ENCODE results near the gene AHNAK. TPM values are rescaled to one million over a fixed set of nuclear protein-coding genes. Genes with fewer than 3 reads are reported as not detected.
"Not testable (repeated sequence)": the region's sequence is repeated elsewhere in the genome, so short reads cannot be mapped to it uniquely, and the experiment has no call there.

Gene AHNAK
- total RNA-seq, 4 donors from 2014 or later: 1,278 to 2,374 (median 1,866) TPM

DNA sequence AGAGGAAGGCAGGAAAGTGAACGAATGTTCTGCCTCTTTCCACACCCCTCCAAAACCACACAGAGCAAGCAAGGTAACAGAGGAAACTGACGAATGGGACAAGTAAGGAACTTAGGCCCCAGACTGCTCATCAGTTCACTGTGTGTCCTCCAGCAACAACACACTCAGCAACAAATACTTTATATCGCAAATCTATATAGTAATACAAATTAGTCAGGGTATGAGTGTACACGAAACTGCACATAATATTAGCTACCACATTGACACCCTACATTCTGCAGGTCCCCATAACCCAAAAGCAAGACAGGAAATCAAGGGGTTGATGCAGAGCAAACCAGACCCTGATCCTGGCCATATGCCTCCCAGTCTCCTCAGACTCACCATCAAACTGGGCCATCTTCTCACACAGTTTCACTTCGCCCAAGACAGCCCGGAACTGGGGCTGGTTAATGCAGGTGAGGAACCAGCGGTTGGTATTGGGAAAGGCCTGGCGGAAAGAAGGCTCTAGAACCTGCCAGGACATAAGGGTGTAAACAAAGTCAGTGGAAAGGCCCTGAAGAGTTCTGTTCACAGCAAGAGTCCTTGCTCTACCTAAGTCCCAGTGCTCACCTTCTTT is 20.5 kb upstream of the AHNAK start:
- DNase-seq (ENCODE audit: extremely low spot score): no peak
- TF ChIP-seq POLR2A (IDR thresholded peaks at IDR 0.05; ENCODE audit: low read depth): no peak
- TF ChIP-seq EP300 (IDR thresholded peaks at IDR 0.05): no peak
- TF ChIP-seq POLR2AphosphoS5 (IDR thresholded peaks at IDR 0.05): no peak
- TF ChIP-seq, protein P1, sequence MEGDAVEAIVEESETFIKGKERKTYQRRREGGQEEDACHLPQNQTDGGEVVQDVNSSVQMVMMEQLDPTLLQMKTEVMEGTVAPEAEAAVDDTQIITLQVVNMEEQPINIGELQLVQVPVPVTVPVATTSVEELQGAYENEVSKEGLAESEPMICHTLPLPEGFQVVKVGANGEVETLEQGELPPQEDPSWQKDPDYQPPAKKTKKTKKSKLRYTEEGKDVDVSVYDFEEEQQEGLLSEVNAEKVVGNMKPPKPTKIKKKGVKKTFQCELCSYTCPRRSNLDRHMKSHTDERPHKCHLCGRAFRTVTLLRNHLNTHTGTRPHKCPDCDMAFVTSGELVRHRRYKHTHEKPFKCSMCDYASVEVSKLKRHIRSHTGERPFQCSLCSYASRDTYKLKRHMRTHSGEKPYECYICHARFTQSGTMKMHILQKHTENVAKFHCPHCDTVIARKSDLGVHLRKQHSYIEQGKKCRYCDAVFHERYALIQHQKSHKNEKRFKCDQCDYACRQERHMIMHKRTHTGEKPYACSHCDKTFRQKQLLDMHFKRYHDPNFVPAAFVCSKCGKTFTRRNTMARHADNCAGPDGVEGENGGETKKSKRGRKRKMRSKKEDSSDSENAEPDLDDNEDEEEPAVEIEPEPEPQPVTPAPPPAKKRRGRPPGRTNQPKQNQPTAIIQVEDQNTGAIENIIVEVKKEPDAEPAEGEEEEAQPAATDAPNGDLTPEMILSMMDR (IDR thresholded peaks at IDR 0.05): no peak
- no peaks in the 10 kb centered on the region for H3K9me3 ChIP-seq
- peaks cover 10 to 41% (median 32%) of the 10 kb centered on the region in 4 donors for H3K4me1 ChIP-seq
- peak overlapping the region in 2 of 4 donors; percentile 9 to 30 for H3K27ac ChIP-seq (replicated peaks in 1 of 4)
- 86% methylated on average over 8 of the region's 8 CpGs for WGBS
- peaks cover 64 to 100% (median 95%) of the 10 kb centered on the region in 4 donors for H3K36me3 ChIP-seq
- no peaks in the 10 kb centered on the region for H3K27me3 ChIP-seq
- no peak overlapping the region for H3K4me3 ChIP-seq
- intact Hi-C loops (cut with DNase I): no loop called here

DNA sequence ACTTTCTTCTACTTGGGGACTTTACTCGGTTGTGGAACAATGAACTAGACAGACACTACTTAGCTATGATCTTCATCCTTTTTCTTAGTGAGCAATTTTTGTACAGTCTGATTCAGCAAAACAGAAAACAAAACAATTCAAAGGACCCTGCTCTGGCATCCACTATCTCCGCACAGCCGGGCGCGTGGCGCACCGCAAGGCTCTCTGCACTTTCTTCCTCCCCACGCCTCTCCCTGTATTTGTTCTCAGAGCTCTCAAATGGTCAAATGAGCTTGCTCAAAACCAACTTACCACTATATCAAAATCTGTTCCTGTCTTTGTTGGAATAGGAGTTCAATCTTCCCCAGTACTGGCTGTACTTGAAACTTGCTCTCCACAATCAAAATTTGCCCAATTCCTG is 19.6 kb upstream of the AHNAK start:
- TF ChIP-seq, protein P1 (IDR thresholded peaks at IDR 0.05): no peak
- TF ChIP-seq POLR2AphosphoS5 (IDR thresholded peaks at IDR 0.05) (no peak), EP300 (IDR thresholded peaks at IDR 0.05) (no peak)
- H3K4me3 ChIP-seq: no peak overlapping the region
- peaks cover 62 to 97% (median 93%) of the 10 kb centered on the region in 4 donors for H3K36me3 ChIP-seq
- peaks cover 2 to 40% (median 31%) of the 10 kb centered on the region in 4 donors for H3K4me1 ChIP-seq
- intact Hi-C loops (cut with DNase I): no loop called here
- H3K9me3 ChIP-seq: no peaks in the 10 kb centered on the region
- no peaks in the 10 kb centered on the region for H3K27me3 ChIP-seq
- WGBS: 89% methylated on average over 8 of the region's 8 CpGs
- no peak for DNase-seq (ENCODE audit: extremely low spot score)
- H3K27ac ChIP-seq (replicated peaks in 1 of 4): no peak overlapping the region

DNA sequence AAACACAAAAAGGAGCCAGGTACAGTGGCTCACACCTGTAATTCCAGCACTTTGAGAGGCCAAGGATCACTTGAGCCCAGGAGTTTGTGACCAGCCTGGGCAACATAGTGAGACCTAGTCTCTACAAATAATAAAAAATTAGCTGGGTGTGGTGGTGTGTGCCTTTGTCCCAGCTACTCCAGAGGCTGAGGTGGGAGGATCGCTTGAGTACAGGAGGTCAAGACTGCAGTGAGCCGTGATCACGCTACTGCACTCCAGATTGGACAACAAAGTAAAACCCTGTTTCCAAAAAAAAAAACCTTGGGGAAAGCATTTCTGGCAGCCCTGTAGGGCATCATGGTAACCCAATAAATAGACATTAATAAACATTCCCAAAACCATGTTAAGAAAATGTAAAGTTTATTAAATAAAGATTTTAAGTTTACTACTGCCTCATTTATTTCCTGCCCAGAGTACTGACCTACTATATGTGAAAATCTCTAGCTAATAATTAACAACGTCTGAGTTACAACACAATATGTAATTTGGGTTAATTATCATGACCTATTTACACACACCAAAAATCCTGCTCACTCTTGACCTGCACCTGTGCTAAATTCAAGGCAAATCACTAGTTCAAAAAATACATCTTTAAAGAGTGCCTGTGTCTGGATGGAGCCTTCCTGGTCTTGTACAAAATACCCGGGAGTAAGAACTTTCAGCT is 18.6 kb upstream of the AHNAK start:
- DNase-seq (ENCODE audit: extremely low spot score): no peak
- Histone ChIP-seq H3K4me3 (no peak overlapping the region), H3K4me1 (peaks cover 9 to 40% (median 31%) of the 10 kb centered on the region in 4 donors), H3K27ac (replicated peaks in 1 of 4) (peak overlapping the region in 1 of 4 donors; percentile 5), H3K9me3 (no peaks in the 10 kb centered on the region), H3K36me3 (peaks cover 52 to 88% (median 84%) of the 10 kb centered on the region in 4 donors), H3K27me3 (no peaks in the 10 kb centered on the region)
- WGBS: 66% methylated on average over 5 of the region's 5 CpGs
- intact Hi-C loops (cut with DNase I): no loop called here
- TF ChIP-seq, protein P1 (IDR thresholded peaks at IDR 0.05): no peak
- TF ChIP-seq POLR2A (IDR thresholded peaks at IDR 0.05; ENCODE audit: low read depth) (no peak), EP300 (IDR thresholded peaks at IDR 0.05) (no peak), POLR2AphosphoS5 (IDR thresholded peaks at IDR 0.05) (no peak)

DNA sequence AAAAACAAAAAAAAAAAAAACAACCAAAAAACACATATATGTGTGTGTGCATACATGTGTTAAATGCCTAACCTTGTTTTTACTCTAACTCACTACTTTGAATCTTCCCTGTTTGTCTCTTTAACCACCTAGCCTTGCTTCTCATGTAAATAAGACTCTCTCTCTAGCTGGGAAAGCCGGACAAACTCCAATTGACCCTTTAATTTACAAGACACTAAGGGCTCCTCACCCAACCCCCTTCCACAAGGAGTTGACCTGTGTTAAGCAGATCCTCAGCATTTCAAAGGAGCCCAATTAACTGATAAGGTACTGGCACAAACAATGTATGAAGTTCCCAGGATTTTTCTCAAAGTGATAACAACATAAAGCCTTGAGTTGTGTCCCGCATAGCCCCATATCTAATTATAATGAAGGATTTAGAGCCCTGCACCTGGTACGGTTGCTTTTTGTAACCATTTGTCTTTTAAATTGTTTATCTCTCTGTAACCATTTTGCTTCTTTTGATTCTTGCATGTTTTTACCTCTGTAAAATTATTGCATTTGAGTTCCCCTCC is 15.1 kb upstream of the AHNAK start:
- H3K4me1 ChIP-seq: peaks cover 29 to 67% (median 51%) of the 10 kb centered on the region in 4 donors
- peak overlapping the region; percentile 88 to 94 (median 90) for H3K27ac ChIP-seq (replicated peaks in 1 of 4)
- not testable (repeated sequence) for DNase-seq (ENCODE audit: extremely low spot score); H3K27me3 ChIP-seq; H3K9me3 ChIP-seq; H3K4me3 ChIP-seq
- WGBS: 69% methylated on average over 3 of the region's 3 CpGs
- intact Hi-C loops (cut with DNase I): loop anchor here (5.0 kb wide), 1 partner anchor 139 kb away; no protein-coding TSS in a partner anchor
- H3K36me3 ChIP-seq: peaks cover 32 to 76% (median 75%) of the 10 kb centered on the region in 4 donors

DNA sequence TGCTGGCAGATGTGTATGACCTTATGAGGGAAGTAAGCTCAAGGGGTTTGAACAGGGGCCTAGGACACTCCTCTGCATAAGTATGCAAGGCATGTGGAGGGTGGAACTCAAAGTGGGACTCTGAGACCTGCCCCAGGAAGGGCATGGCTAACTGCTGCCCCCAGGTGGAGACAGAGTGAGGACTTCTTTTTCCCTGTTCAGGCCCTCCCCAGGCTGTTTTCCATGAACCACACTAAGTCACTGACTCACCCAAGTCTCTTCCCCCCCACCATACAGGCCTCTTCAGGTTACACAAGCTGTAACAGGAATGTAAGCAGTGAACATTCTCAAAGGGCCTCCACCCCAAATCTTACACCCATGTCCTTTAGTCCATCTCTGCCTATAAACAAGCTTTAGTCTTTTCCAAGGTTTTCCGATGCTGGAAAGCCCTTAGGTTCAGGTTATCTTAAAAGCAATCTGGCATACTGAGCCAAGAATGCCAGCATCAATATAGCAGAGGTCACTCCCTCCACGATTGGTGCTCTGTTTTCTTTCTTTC is 14.0 kb upstream of the AHNAK start:
- H3K36me3 ChIP-seq: peaks cover 21 to 65% (median 64%) of the 10 kb centered on the region in 4 donors
- TF ChIP-seq, protein P1 (IDR thresholded peaks at IDR 0.05): peak; percentile 86 to 92 (median 88)
- TF ChIP-seq EP300 (IDR thresholded peaks at IDR 0.05) (no peak), POLR2AphosphoS5 (IDR thresholded peaks at IDR 0.05) (peak in 1 of 2 donors; percentile 80), POLR2A (IDR thresholded peaks at IDR 0.05; ENCODE audit: low read depth) (no peak)
- DNase-seq (ENCODE audit: extremely low spot score): peak; percentile 97
- no peaks in the 10 kb centered on the region for H3K9me3 ChIP-seq
- no peaks in the 10 kb centered on the region for H3K27me3 ChIP-seq
- peak overlapping the region; percentile 88 to 97 (median 94) for H3K27ac ChIP-seq (replicated peaks in 1 of 4)
- intact Hi-C loops (cut with DNase I): loop anchor here (5.0 kb wide), 1 partner anchor 138 kb away; no protein-coding TSS in a partner anchor
- H3K4me3 ChIP-seq: peak overlapping the region in 2 of 4 donors; percentile 31 to 36
- H3K4me1 ChIP-seq: peaks cover 39 to 78% (median 62%) of the 10 kb centered on the region in 4 donors
- 35% methylated on average over 2 of the region's 2 CpGs for WGBS

DNA sequence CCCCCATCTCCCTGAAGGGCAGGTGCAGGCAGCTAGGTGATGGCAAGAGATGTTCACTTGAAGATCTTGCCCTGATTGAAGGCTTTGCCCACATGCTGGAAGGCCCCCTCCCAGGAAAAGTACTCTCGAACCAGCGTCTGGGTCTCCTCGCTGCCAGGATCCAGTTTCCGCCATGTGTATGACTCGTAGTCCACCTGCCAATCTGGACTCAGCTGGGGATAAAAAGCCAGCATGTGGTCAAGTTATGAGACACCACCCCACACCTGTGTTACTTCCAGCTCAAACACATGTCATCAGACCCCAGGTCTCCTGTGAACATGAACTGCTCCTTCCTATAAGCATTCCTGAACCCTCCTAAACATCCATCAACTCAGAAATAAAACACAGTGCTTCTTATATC is 13.0 kb upstream of the AHNAK start:
- Histone ChIP-seq H3K36me3 (peaks cover 13 to 55% (median 54%) of the 10 kb centered on the region in 4 donors), H3K27ac (replicated peaks in 1 of 4) (peak overlapping the region; percentile 88 to 97 (median 94)), H3K4me1 (peaks cover 49 to 88% (median 72%) of the 10 kb centered on the region in 4 donors), H3K4me3 (peak overlapping the region in 2 of 4 donors; percentile 31 to 36)
- not testable (repeated sequence) for DNase-seq (ENCODE audit: extremely low spot score); H3K9me3 ChIP-seq; H3K27me3 ChIP-seq
- intact Hi-C loops (cut with DNase I): loop anchor here (2.0 to 5.0 kb wide), 2 partner anchors 15 to 137 kb away; no protein-coding TSS in a partner anchor
- 89% methylated on average over 3 of the region's 5 CpGs for WGBS

Data from esophagus muscularis mucosa (tissue), 4 donors.